ENCODE results near the gene EHF. TPM values are rescaled to one million over a fixed set of nuclear protein-coding genes. Genes with fewer than 3 reads are reported as not detected.

EHF gene
- total and polyA plus RNA-seq, 9 of the 15 experiments (the other 6 are each of a cell fraction or from before 2014, with no cell fraction given) = 0.04 to 0.54 (median 0.37) TPM

GRCh38 chr11:34621876-34622275 is 983 bp downstream of the EHF start (continued):
- TF ChIP-seq, protein P1, sequence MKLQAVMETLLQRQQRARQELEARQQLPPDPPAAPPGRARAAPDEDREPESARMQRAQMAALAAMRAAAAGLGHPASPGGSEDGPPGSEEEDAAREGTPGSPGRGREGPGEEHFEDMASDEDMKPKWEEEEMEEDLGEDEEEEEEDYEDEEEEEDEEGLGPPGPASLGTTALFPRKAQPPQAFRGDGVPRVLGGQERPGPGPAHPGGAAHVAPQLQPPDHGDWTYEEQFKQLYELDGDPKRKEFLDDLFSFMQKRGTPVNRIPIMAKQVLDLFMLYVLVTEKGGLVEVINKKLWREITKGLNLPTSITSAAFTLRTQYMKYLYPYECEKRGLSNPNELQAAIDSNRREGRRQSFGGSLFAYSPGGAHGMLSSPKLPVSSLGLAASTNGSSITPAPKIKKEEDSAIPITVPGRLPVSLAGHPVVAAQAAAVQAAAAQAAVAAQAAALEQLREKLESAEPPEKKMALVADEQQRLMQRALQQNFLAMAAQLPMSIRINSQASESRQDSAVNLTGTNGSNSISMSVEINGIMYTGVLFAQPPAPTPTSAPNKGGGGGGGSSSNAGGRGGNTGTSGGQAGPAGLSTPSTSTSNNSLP (IDR thresholded peaks at IDR 0.05; ENCODE audit: borderline replicate concordance, low read depth, low read length) = no peak
- TF ChIP-seq TBP (optimal IDR thresholded peaks at IDR 0.05; ENCODE audit: low read depth, low read length) (no peak), NR2C1 (IDR thresholded peaks at IDR 0.05) (no peak), NR2C1 (tag; IDR thresholded peaks at IDR 0.05) (peak; percentile 40; the same call in 1 of the 2 replicates), ARID1B (IDR thresholded peaks at IDR 0.05) (peak; percentile 13; the same call in 1 of the 2 replicates), ILK (tag; IDR thresholded peaks at IDR 0.05; ENCODE audit: borderline replicate concordance, low read depth) (0 out of 2 replicates have a peak, but pooled peaks have one; percentile 36), MAFG (tag; conservative IDR thresholded peaks at IDR 0.05) (peak; percentile 65), MYBL2 (IDR thresholded peaks at IDR 0.05; ENCODE audit: low read depth) (no peak), MYBL2 (CRISPR knock-in tag; IDR thresholded peaks at IDR 0.05; ENCODE audit: borderline replicate concordance) (no peak)
- TF ChIP-seq, protein P2, sequence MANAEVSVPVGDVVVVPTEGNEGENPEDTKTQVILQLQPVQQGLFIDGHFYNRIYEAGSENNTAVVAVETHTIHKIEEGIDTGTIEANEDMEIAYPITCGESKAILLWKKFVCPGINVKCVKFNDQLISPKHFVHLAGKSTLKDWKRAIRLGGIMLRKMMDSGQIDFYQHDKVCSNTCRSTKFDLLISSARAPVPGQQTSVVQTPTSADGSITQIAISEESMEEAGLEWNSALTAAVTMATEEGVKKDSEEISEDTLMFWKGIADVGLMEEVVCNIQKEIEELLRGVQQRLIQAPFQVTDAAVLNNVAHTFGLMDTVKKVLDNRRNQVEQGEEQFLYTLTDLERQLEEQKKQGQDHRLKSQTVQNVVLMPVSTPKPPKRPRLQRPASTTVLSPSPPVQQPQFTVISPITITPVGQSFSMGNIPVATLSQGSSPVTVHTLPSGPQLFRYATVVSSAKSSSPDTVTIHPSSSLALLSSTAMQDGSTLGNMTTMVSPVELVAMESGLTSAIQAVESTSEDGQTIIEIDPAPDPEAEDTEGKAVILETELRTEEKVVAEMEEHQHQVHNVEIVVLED (CRISPR knock-in tag; IDR thresholded peaks at IDR 0.05) = no peak

All from K562 (cell line).